NT2/D1 (cell line): ENCODE data around the gene NFATC4.

Source experiments
- SUZ12 ChIP-seq: IDR thresholded peaks from 2 replicates; pipeline ENCODE4 v1.6.1; 2011; ENCODE audit not compliant: insufficient read length, insufficient read depth; ENCODE audit errors: extremely low read depth
- YY1 ChIP-seq: IDR thresholded peaks from 2 replicates; pipeline ENCODE4 v1.6.1; 2011; ENCODE audit not compliant: insufficient read length, insufficient read depth
- ZNF274 ChIP-seq: IDR thresholded peaks from 2 replicates; pipeline ENCODE4 v1.6.1; 2011; ENCODE audit warnings: mild to moderate bottlenecking, low read depth, low read length

GRCh38 chr14:24379907-24380730, 12.1 kb downstream of the NFATC4 start:
- no peak for TF ChIP-seq YY1
- TF ChIP-seq ZNF274: no peak
- no peak for TF ChIP-seq SUZ12
